Amniotic epithelial cell (primary cell): ENCODE results near the gene CENPA.
"Not testable (repeated sequence)": the region's sequence is repeated elsewhere in the genome, so short reads cannot be mapped to it uniquely, and the experiment has no call there.

Source experiments
- DNase-seq: peaks from one replicate; pipeline ENCODE4 v3.0.0-alpha.2; 2010; ENCODE audit warnings: low read depth

The CENPA gene

DNA sequence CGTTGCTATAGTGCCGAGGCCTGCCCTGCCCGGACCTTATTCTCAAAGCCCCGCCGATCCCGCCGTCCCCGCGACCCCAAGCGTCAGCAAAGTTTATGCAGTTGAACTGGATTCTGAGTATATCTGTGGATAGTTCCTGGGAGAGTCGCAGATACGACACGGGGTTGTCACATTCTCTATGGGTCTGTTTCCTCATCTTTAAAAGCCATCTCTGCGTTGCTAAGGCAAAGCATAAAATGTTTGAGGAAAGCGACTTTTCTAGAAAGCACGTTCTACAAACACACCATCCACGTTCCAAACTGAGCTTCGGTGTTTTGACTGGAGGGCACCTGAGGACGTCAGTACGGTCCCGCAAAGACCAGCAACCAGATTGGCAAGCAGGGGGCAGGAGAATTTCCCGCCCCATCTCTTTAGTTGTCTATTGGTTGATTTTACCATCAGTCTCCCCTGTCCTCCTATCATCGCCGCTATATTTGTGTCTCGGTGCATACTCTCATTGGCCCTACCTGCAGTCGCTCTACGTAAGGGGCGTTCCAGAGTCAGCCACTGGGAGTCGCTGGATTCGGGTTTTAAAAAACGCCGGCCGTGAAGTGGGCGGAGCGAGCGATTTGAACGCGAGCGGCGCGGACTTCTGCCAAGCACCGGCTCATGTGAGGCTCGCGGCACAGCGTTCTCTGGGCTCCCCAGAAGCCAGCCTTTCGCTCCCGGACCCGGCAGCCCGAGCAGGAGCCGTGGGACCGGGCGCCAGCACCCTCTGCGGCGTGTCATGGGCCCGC lies at the start of gene CENPA:
Gene CENPA, plus strand, starts transcription at position 626 of the 776 bp plus-strand sequence. Its CDS starts 141 bp downstream, at position 767.
- peak; percentile 100 for DNase-seq

DNA sequence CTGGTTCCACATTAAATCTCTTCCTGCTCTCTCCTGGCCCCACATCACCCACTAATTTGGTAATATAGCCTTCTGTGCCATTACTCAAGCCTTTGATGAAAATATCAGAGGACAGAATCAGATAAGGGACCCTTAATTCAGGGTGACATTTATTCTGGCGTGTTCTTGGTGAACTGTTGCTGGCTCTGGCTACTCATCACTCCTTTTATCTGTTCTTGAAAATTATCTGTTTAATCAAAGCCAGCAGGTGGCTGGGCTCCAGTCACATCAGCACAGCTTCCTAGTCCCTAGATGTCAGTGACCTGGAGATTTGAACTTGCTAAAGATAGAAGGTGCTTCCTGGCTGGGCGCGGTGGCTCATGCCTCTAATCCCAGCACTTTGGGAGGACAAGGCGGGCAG lies 48.6 kb upstream of the CENPA start:
- DNase-seq, result no peak

DNA sequence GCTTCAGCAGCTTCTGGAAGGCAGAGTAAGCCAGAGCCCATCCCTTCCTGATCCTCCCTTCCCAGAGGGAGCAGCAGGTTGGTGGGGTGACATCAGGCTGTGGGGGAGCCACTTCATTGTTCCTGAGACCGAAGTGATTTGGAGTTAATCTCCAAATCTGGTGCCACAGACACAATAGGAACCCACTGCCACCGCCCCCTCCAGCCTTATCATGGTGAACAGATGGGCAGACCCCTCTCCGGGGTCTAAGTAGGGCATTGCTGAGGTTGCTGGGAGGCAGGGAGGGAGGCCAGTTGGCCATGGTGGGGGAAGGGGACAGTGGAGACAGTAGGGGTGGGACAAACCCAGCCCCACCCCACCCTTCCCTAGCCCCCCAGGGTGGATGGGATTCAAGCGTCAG lies 47.4 kb upstream of the CENPA start:
- no peak for DNase-seq

DNA sequence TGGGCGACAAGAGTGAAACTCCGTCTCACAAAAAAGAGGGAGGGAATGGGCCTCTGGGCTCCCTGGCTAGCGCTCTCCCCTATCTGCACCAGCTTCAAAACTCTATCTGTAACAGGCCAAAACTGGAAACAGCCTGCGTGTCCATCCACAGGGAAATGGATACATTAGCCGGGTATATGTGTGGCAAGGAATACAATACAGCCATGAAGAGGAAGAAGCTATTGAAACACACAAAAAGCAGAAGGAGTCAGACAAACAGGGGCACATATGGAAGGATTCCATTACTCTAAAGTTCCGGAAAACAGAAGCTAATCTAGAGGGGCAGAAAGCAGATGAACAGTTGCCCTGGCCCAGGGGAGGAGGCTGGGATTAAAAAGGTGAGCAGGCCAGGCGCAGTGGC lies 46.3 kb upstream of the CENPA start:
- no peak for DNase-seq

DNA sequence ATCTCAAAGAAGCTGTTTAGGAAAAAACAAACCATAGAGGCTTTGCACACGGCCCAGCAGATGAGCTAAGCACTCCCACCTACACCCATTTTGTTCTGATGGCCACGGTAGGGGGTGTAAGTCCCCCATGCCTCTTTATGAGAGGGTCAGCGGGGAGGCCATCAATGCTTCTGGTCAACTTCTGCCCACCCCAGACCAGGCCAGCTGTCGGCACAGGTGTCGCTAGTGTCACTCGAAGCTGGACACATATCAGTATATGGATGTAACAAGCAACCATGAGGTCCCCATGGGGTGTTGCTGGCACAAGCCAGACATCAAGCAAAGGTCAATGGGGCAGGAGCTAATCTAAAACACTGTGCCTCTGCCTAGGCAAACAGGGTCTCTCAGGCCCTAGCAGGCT lies 45.5 kb upstream of the CENPA start:
- no peak for DNase-seq

DNA sequence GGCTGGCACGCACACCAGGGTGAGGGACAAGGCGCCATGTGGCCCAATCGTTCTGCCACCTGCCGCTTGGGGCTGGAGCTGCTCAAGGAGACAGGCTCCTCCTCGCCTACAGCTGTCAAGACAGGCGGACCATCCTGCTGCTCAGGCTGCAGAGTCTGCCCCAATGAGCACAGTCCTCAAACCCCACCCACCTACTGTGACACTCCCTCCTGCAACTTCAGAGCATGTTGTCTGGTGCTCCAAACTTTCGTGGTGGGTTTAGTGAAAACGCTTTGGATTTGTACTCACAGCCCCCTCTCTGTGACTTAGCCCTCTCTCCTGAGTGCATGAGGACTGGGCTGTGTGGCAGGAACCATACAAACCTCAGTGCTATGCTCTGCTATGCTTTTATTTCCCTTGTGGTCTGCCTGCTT lies 45.0 kb upstream of the CENPA start:
- no peak for DNase-seq

DNA sequence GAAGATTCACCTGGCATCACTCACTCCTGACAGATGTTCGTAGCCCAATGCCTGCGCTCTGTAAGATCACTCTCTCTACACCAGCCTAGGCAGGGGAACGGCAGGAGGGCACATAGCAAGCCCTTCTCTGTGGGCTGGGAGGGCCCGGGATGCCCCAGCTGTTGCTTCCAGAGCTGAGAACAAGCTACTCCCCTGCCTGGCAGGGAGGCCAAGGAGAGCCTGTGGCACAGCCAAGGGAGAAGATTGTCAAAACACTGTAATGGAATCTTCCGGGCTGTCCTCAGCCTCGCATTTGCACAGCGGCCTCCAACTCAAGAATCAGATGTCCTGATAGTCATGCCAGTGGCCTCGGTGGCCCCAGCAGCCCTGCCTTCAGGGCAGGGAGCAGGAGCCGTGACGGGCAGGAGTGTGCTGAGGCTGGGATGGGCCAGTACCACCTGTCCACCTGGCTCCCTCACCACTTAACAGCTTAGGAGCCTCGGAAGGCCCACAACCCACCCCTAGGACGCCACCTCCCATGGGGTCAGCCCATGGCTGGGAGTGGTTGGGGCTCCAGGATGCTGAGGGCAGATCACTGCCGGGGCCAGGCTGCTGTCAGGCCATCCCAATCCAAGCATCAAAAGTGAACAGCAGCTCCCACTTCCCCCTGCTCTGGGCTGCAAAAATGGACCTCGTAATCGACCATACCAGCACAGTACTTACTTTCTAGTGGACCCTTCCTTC lies 43.6 kb upstream of the CENPA start:
- DNase-seq, result no peak

DNA sequence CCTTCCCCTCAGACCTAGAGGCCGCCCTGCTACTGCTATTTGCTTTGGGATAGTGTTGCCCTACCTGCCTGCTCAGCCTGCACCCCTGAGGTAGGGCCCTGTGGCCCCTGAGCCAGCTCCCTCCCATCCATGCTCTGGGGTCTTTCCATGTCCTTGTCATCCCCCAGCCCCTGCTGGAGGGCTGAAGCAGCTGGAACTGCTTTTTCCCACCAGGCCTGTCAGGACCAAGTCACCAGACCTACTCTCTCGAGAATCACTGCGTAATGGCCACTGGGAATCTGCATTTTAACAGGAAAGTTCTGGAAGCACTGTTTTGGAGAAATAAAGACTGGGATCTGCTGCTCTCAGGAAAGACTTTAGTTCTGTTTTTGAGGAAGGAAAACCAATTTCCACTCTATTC lies 42.0 kb upstream of the CENPA start:
- DNase-seq, result no peak

DNA sequence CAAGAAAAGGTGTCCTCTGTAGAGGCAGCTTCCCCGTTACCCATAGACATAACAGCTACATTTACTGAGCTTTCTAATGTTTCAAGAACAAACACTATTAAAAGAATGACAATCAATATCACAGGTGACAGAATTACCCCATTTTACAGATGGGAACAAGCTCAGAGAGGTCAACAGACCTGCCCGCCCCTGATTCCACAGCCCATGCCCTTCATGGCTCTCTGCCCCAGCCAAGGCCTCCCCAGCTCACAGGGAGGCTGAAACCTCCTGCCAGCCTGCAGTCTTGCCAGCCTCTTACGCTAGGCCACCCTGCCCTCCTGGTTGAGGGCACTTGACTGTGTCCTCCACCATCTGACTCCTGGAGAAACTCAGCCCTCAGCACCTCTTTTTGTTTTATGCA lies 40.9 kb upstream of the CENPA start:
- DNase-seq, result no peak

DNA sequence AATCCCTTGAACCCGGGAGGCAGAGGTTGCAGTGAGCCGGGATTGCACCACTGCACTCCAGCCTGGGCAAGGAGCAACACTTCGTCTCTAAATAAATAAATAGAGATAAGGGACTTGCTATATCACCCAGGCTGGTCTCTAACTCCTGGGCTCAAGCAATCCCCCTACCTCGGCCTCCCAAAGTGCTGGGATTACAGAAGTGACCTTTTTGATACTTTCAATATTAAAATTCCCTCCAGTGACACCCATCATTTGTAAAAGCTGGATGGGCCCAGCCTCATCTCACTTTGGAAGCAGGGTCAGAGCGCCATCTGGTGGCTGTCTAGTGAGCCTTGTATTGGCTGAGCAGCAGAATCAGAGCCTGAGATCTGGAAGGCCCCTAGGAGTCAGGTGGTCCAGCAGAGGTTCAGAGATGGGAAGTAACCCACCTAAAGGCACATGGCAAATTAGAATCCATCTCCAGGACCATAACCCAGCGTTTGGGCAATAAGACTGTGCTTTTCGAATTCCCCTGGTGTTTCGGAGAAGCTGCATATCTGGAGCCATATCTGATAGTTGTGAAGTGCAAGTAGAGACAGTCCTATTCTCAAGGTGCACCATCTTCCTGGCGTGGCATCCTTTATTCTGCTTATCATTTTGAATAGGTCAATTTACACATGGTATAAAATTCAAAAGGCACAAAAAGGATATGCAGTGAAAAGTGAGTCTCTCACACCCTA lies 40.1 kb upstream of the CENPA start:
- peak; percentile 66 for DNase-seq

DNA sequence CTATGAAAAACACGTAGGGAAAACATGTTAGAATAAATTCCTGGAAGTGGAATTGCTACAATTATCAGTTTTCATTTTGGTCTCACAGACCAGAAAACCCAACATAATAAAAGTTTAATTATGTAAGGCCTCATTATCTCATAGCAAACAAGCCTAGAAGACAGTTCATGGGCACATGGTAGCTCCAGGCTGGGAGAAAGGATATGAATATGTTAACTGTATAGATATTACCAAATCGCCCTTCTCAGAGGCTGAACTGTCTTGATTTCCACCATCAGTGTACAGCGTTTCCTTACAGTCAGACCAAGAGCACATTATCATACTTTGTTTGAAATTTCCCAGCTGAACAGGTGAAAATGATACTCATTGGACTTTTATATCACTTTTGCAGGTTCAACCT lies 38.9 kb upstream of the CENPA start:
- no peak for DNase-seq

DNA sequence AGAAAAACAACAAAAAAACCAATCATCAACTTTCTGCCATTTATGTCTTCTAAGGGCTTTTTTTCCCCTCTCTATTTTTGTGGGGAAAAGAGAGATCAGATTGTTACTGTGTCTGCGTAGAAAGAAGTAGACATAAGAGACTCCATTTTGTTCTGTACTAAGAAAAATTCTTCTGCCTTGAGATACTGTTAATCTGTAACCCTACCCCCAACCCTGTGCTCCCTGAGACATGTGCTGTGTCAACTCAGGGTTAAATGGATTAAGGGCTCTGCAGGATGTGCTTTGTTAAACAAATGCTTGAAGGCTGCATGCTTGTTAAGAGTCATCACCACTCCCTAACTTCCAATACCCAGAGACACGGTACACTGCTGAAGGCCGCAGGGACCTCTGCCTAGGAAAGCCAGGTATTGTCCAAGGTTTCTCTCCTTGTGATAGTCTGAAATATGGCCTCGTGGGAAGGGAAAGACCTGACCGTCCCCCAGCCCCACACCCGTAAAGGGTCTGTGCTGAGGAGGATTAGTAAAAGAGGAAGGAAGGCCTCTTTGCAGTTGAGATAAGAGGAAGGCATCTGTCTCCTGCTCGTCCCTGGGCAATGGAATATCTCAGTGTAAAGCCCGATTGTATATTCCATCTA lies 36.0 kb upstream of the CENPA start:
- DNase-seq, result peak; percentile 67

DNA sequence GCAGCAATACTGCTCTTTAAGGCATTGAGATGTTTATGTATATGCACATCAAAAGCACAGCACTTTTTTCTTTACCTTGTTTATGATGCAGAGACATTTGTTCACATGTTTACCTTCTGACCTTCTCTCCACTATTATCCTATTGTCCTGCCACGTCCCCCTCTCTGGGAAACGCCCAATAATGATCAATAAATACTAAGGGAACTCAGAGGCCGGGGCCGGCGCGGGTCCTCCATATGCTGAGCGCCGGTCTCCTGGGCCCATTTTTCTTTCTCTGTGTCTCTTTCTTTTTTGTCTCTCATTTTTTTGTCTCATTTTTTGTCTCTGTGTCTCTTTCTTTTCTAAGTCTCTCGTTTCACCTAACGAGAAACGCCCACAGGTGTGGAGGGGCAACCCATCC lies 35.4 kb upstream of the CENPA start:
- DNase-seq, result not testable (repeated sequence)

DNA sequence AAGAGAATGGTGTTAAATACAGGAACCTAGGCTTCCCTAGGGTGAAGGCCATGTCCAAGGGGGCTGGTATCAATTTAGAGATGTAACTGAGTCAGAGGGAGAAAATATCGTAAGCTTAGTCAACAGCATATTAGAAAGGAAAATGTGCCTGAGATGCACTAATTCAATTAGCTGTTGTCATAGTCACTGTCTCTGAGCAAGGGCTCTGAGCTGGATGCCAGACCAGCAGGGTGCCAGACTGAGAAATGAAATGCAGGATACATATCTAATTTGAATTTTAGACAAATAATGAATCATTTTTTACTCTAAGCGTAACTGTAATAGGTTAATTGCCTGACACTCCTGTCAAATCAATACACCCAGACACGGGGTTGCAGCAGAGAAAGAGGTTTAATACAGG lies 33.2 kb upstream of the CENPA start:
- DNase-seq, result no peak

DNA sequence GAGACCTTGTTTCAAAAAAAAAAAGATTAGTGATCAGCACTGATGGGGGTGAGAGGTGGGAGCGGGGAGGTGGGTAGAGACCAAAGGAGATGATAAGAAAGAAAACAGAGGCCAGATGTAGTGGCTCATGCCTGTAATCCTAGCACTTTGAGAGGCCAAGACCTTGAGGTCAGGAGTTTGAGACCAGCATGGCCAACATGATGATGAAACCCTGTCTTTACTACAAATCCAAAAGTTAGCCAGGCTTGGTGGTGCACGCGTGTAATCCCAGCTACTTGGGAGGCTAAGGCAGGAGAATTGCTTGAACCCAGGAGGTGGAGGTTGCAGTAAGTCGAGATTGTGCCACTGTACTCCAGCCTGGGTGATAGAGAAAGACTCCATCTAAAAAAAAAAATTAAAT lies 31.3 kb upstream of the CENPA start:
- no peak for DNase-seq

DNA sequence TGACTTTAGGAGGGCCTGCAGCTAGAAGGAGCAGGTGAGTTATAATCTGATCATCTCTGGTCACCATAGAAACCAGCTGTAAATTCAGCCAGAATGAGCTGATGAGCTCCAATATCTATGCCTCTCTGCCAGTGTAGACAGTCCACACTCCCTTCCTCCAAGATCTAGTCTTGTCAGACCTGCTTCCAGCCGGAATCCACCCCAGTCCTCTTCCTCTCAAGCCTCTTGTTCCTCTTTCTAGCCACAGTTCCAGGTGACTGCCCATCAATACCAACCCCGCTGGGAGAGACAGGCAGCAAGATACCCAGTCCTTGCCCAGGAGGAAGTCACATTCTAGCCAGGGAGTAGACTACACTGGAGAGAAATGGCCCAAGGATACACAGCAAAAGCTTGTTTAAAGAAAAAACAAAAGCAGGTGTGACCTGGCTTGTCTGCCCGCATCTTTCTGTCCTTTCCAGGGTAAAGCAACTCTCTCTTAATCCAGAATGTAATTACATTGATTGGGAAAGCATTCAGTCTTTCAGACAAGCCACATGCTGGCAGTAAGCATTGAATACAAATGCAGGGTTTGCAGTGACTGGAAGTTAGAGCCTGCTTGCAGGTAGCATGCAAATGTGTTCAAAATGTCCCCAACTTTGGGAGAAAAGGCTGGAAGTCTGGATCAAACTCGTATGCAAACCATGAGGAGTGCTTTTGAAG lies 30.7 kb upstream of the CENPA start:
- no peak for DNase-seq

DNA sequence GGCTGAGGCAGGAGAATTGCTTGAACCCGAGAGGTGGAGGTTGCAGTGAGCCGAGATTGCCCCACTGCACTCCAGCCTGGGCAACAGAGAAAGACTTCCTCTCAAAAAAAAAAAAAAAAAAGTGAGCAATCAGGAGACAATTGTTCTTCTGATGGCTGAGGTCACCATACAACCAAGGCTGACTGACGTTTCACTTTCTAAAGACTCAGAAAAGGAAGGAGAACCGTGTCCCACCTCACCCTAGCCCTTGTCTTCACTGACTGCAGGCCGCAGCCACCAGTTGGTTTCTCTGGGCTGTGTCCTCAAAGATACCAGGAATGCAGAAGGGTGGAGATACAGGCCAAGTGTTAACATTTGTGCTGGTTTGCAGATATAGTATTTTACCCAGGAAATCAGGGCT lies 29.5 kb upstream of the CENPA start:
- DNase-seq, result no peak

DNA sequence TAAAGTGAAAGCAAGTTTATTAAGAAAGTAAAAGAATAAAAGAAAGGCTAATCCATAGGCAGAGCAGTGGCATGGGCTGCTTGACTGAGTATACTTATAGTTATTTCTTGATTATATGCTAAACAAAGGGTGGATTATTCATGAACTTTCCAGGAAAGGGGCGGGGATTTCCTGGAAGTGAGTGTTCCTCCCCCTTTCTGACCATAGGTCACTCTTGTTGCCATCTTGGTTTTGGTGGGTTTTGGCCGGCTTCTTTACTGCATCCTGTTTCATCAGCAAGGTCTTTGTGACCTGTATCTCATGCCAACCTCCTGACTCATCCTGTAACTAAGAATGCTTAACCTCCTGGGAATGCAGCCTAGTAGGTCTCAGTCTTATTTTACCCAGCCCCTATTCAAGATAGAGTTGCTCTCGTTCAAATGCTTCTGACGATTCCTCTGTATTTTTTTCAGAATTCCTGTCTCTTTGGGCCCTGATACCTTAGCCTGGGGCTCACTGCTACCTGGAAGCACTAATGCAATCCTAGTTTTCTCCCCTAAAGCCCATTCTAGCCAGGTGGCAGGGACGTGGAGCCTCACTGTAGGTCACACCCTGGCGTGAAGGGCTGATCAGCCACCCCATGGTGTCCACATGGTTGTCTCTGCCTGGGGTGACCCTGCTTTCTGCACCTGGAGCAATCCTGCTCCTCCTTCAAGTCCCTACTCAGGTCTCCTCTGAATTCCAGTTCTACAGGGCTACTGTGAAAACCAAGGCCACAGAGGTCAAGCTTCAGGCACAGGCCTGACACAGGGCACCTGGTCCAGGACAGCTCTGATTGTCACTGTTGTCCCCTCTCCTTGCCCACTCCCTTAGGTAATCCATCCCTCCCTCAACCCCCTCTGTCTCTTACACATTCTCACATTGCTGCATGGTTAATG lies 27.7 kb upstream of the CENPA start:
- peak; percentile 98 for DNase-seq

DNA sequence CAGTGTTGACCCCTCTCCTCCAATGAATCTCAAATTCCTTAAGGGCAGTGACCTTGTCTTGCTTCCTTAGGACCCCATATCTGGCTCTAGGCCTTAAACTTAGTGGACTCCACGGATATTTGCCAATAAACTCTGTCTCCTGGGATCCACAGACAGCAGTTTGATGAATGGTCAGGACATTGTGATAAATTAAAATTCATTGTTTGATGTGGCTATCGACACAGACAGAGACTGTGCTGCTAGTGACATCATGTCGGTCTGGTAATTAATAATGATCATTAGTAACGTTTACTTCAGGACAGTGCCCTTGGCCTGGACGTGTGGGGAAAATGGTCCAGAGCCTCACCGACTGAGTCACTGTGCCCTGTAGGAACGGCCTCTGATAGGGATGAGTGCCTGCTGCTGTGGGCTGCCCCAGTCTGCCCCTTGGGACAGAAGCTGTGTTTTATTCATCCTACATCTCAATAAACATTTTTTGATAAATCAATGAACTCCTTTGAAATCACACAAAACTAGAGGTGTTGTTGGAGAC lies 27.0 kb upstream of the CENPA start:
- DNase-seq, result peak; percentile 35

DNA sequence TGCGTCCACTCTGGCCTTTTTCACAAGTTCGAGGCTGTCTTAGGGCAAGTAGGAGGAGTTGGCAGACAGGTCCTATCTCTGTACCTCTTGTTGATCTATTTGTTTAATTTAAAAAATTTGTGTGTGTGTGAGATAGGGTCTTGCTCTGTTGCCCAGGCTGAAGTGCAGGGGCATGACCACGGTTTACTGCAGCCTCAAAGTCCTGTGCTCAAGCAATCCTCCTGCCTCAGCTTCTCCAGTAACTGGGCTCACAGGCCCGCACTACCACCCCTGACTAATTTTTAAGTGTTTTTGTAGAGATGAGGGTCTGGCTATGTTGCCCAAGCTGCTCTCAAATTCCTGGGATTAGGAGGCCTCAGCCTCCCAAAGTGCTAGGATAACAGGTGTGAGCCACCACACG lies 26.0 kb upstream of the CENPA start:
- DNase-seq, result no peak

DNA sequence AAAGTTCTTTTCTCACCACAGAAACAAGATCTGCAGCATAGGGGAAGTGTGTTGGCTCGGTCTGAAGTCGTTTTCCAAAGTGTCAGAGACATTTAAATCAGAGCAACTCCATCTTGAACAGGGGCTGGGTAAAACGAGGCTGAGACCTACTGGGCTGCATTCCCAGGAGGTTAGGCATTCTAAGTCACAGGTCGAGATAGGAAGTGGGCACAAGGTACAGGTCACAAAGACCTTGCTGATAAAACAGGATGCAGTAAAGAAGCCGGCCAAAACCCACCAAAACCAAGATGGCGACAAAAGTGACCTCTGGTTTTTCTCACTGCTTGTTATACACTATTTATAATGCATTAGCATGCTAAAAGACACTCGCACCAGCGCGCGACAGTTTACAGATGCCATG lies 24.9 kb upstream of the CENPA start:
- not testable (repeated sequence) for DNase-seq
